HG03469 (cell line): ENCODE measurements around the gene PPP1R9B.

Experiments
- ATAC-seq: cut with Tn5 transposase; IDR thresholded peaks from one replicate; pipeline ENCODE4 v1.9.1; 2021; ENCODE audit warnings: mild to moderate bottlenecking, moderate library complexity, moderate number of reproducible peaks; ENCODE audit not compliant: unreplicated experiment

The PPP1R9B gene

GRCh38 chr17:50096092-50096491, 54.4 kb downstream of the PPP1R9B start:
- no peak for ATAC-seq

- no peak for ATAC-seq
Measured at GRCh38 chr17:50095626-50096037, 54.8 kb downstream of the PPP1R9B start.

- peak; percentile 74 for ATAC-seq
Measured at GRCh38 chr17:50094753-50095619, 55.5 kb downstream of the PPP1R9B start, which contains the start of gene PDK2. PDK2 (plus strand) TSS chr17:50095351; CDS start chr17:50095436, 85 bp downstream.

- no peak for ATAC-seq
Measured at GRCh38 chr17:50094243-50094752, 56.2 kb downstream of the PPP1R9B start.

GRCh38 chr17:50093807-50094206, 56.7 kb downstream of the PPP1R9B start:
- ATAC-seq, result no peak

GRCh38 chr17:50093246-50093645, 57.2 kb downstream of the PPP1R9B start:
- no peak for ATAC-seq

DNA sequence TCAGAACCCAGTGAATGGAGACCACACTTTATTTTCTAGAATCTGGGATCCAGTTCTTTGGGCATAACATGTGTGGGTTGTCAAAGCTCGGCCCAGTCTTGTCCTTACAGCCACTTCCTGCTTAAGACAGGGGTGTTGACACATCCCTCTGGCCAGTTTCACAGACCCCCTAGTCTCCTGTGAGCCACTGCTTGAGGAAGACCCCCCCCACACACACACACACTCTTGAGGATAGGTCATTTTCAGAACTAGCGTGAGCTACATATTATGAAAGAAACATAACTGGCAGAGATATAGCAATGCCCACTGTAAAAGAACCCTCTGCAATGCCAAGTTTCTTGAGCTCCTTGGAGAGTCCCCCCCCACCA, 58.6 kb downstream of the PPP1R9B start:
- ATAC-seq, result no peak

DNA sequence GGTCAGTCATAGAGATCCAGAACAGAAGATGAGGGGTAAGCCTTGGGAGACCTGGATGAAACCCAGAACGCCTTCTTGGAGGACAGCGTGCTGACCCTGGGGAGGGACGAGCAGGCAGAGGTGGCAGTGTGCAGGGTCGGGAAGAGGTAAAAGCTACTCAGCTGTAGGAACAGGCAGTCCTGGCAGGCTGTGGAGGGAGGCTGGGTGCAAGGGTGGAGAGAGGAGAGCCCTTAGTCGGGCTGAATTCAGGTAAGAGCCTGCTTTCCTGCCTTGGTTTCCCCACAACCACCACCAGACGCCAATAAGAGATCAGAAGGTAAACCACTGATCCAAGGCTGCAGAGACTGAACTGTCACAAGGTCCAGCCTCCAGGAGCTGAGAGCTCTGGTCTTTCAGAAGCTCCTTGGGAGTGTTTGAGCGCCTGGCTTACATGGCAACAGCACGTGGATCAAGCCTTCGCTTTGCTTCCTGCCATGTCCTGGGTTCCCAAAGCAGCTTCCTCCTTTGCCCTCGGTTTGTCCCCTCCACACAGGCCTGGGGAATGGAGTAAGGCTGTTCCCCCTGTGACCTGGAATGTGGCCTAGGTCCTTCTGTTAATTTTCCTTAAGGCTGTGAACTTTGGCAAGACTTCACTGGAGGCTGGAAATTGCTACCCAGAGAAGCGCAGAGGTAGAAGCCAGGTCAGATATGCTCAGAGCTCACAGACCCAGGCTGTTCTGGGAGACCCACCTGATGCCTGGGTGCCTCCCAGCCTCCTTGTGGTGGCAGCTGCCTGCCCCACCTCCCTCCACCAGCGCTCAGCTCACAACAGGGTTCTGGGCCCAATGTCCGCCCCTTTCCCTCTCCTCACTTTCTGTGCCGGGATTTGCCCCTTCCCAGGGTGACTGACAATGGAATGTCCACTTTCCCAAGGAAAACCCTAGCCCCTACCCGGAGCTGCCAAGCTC, 59.2 kb downstream of the PPP1R9B start:
- ATAC-seq, result no peak

DNA sequence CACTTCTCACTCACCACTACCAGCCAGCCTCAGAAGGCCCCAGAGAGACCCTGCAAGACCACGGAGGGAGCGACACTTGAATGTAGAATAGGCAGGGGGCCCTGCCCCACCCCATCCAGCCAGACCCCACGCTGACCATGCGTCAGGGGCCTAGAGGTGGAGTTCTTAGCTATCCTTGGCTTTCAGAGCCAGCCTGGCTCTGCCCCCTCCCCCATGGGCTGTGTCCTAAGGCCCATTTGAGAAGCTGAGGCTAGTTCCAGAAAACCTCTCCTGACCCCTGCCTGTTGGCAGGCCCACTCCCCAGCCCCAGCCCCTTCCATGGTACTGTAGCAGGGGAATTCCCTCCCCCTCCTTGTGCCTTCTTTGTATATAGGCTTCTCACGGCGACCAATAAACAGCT, 60.4 kb downstream of the PPP1R9B start:
- no peak for ATAC-seq

- ATAC-seq, result no peak
Measured at GRCh38 chr17:50088952-50089825, 61.3 kb downstream of the PPP1R9B start.

DNA sequence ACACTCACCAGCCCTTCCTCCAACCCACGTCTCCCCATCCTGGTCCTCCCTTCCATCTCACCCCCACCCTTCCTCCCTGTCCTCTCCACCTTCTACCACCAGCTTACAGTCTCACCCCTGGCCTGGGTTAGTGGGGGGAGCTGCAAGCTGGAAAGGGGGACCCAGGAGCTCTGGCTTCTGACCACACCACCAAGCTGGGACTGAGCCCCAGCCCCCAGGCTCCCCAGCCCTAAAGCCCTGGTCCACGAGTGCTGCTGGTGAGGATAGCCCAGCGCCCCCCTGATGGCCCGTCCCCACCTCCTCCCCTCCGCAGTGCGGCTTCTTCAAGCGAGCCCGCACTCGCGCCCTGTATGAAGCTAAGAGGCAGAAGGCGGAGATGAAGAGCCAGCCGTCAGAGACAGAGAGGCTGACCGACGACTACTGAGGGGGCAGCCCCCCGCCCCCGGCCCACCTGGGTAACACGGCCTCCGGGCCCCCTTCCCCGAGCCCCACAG, 62.5 kb downstream of the PPP1R9B start:
- no peak for ATAC-seq

DNA sequence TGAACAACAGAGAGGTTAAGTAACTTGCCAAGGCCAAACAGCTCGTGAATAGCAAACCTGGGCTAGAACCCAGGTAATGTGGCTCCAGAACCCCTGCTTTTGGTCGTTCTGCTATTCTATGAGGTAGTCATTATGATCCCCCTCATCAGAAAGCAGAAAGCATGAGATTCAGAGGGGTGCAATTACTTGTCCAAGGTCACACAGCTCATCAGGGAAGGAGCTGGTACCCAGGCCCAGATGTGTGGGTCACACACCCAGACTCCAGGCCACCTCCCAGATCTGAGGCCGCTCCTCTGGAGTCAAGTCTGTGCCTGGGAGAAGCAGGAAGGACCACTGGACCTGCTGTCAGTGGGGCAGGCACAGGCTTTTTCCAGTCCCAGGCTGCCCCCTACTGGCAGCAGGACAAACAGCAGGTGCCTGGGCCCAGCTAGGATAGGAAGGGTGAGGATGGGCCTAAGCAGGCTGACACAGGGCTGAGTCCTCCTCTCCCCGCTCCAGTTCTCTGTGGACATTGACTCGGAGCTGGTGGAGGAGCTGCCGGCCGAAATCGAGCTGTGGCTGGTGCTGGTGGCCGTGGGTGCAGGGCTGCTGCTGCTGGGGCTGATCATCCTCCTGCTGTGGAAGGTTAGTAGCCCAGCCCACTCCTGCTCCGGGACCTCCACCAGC, 63.1 kb downstream of the PPP1R9B start:
- no peak for ATAC-seq
